KG1 (cell line): Measurements from ENCODE around the gene CLIP2.
"Not testable (repeated sequence)": the region's sequence is repeated elsewhere in the genome, so short reads cannot be mapped to it uniquely, and the experiment has no call there.

Source experiments
- DNase-seq: peaks from one replicate; lab custom pipeline; 2025; lab: John Stamatoyannopoulos, UW

The CLIP2 gene

GRCh38 chr7:74297516-74298233 is 8.5 kb downstream of the CLIP2 start:
- no peak for DNase-seq

GRCh38 chr7:74299401-74299800 is 10.2 kb downstream of the CLIP2 start:
- DNase-seq = no peak

GRCh38 chr7:74300926-74301325 is 11.7 kb downstream of the CLIP2 start:
- DNase-seq = no peak

GRCh38 chr7:74302745-74303221 is 13.6 kb downstream of the CLIP2 start:
- no peak for DNase-seq

DNA sequence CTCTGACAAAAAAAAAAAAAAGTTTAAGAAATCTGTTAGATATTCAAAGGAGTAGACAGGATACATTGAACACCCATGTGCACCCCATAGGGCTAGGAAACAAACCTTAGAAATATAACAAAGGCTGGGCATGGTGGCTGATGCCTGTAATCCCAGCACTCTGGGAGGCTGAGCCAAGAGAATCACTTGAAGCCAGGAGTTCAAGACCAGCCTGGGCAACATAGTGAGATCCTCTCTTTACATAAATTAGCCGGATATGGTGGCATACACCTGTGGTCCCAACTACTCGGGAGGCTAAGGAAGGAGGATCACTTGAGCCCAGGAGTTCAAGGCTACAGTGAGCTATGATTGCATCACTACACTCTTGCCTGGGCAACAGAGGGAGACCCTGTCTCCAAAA is 15.3 kb downstream of the CLIP2 start:
- DNase-seq = no peak

DNA sequence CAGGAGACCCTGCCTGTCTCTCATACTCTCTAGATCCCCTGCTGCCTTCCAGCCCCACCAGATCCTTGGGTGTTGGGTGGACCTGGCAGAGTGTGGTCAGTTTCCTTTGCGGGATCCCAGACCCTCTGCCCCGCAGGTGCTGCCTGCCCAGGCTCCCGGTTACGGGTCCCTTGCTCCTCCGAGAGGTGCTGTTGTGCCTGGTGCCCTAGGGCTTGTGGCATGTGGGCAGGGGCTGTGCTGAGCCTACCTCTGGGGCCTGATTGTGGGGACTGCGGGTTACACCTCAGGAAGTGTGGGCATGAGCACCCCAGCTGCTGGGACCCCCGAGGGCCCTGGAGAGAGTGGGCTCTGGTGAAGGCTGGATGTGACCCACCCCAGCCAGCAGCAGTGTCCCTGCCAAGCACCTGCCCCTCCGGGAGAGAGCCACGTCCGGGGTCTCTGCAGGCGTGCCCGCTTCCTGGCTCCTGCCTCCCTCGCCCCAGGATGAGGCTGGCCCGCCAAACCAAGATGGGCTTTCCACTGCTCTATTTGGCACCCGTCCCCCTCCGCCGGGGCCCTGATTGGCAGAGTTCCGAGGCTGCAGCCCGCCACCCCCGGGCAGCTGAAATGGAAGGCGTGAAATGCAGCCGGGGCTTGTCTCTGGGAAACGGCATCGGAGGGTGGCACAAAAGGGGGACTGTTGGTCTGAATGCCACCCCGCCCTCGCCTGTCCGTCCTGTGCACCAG is 17.0 kb downstream of the CLIP2 start:
- DNase-seq = no peak

DNA sequence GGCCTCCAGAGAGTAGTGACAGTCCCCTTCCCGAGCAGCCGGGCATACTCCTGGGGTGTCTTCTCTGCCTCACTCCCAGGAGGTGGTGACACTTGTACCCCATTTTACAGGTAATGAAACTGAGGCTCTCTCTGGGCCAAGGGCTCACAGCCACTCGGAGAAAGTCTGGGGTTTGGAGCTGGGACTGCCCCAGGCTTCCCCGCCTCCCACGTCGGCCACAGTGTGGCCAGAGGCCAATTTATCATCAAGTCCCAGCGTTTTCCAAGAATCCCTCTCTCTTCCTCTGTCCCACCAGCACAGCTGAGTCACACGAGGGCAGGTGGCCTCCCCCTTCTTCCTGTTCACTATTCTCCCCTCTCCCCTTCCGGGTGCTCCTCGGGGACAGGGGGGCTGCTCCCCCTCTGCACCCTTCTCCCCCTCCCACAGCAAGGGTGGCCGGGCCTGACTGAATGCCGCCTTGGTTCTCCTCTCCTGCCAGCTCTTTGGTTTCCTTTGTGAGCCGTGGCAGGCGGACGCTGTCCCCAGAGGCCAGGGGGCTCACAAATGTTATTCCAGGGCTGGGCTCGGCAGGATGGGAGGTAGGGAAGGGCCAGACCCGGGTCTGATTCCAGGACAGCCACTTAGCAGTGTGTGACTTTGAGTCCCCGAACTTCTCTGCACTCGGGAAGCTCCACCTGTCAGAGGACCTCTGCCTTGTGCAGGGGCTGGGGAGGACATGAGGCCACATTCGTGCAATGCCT is 17.7 kb downstream of the CLIP2 start:
- DNase-seq = no peak

DNA sequence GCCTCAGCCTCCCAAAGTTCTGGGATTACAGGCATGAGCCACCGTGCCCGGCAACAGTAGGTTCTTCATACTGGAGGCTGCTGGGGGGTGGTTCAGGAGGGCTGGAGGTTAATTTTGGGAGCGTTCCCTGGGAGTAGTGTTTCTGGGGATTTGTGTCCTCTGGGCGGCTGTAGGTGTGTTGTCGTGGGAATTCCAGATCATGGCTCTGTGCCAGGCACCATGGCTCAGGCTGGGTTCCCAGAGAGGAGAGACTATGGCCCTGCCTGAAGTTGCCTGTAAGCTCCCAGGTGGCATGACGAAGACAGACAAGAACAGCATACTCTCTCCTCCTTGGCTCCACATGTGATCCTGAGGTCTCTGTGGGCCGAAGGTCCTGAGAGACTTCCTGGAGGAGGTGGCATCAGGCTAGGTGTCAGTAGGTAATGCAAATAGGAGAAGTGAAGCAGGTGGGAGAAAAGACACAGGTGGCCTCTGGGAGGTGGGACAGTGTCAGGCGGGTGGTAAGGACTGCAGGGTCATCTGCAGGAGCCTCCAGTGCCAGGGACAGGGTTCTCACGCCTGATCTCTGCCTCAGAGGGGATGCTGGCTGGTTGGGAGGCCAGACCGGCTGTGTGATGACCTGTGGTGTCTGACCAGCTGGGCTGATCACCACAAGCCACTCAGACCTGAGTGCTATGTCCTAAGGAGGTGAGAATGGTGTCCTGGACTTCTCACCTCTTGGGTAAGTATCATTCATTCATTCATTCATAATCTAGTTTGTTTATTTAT is 18.7 kb downstream of the CLIP2 start:
- DNase-seq = no peak

DNA sequence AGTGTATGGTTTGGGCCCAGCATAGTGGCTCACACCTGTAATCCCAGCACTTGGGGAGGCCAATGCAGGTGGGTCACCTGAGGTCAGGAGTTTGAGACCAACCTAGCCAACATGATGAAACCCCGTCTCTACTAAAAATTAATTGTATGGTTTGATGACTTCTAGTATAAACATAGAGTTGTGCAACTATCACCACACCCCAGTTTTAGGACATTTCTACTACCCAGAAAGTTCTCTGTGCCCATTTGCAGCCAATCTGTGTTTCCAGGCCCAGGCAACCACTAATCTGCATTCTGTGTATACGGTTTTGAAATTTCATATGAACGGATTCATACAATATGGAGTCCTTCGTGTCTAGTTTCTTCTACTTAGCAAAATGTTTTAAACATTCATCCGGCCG is 20.0 kb downstream of the CLIP2 start:
- no peak for DNase-seq

GRCh38 chr7:74311305-74311744 is 22.1 kb downstream of the CLIP2 start:
- DNase-seq = no peak

- DNase-seq = no peak
These were observed 23.3 kb downstream of the CLIP2 start for GRCh38 chr7:74312418-74313028.

GRCh38 chr7:74315891-74316290 is 26.7 kb downstream of the CLIP2 start:
- DNase-seq = not testable (repeated sequence)

- no peak for DNase-seq
These were observed 28.1 kb downstream of the CLIP2 start for GRCh38 chr7:74317146-74317782.

DNA sequence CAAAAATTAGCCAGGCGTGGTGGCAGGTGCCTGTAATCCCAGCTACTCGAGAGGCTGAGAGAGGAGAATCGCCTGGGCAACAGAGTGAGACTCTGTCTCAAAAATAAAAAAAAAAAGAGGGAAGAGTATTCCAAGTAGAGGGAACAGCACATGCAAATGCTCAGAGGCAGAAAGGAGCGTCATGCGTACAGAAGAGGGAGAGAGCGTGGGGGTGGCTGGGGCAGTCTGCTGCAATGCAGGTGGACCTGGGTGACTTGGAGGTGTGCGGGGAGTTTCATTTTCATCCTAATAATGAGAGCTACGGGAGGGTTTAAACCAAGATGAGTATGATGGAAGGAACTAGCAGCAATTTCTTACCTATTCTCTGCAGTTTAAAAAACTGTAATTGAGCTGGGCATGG is 28.8 kb downstream of the CLIP2 start:
- no peak for DNase-seq

- no peak for DNase-seq
These were observed 31.5 kb downstream of the CLIP2 start for GRCh38 chr7:74320645-74321221.

GRCh38 chr7:74322892-74323291 is 33.7 kb downstream of the CLIP2 start:
- not testable (repeated sequence) for DNase-seq

GRCh38 chr7:74324531-74325209 is 35.5 kb downstream of the CLIP2 start:
- no peak for DNase-seq

DNA sequence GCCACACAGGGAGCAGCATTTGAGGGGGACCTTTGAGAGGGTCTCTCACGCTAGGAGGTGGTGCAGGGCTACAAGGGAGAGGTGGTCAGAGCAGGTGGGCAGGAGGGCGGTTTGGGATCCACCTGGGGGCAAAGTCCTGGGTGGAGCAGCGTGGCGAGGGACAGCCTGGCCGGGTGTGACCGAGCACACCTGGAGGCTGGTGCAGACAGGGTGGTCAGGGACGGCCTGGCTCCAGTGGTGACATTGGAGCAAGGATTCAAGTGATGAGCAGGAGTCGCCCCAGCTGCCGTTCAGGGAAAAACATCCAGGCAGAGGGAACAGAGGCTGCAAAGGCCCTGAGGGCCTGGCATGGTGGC is 36.0 kb downstream of the CLIP2 start:
- no peak for DNase-seq

DNA sequence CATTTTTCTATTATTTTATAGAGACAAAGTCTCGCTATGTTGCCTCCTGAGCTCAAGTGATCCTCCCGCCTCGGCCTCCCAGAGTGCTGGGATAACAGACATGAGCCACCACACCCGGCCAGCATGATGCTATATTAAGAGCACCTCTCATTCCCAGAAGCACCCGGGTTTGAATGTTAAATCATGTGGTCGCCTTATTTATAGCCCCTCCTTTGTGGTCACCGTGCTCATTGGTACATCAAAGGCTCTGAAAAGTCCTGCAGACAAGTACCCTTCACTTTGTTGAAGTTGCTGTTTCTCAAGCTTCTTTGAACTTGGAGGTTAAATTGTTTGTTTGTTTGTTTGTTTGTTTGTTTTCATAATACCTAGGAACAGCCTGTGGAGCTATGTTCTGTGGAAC is 40.0 kb downstream of the CLIP2 start:
- DNase-seq = no peak
